ENCODE measurements around the gene PLEKHM2.

PLEKHM2 gene

GRCh38 chr1:15669074-15669473 is 15.0 kb upstream of the PLEKHM2 start:
- H3K27me3 ChIP-seq (ENCODE audit: control insufficient read depth, low read length): no peaks in the 10 kb centered on the region
- H3K4me3 ChIP-seq (ENCODE audit: low read length): no peak overlapping the region
- no peaks in the 10 kb centered on the region for H3K4me1 ChIP-seq (ENCODE audit: control insufficient read depth, low read length)
- H4K20me1 ChIP-seq (ENCODE audit: control insufficient read depth, insufficient read depth, low read depth, low read length): no peaks in the 10 kb centered on the region
- H3K9me2 ChIP-seq (replicated peaks; ENCODE audit: control insufficient read depth, low read length): no peaks in the 10 kb centered on the region
- no peaks in the 10 kb centered on the region for H3K36me3 ChIP-seq (ENCODE audit: control insufficient read depth, low read length)
- H3K9me3 ChIP-seq (ENCODE audit: control insufficient read depth, insufficient read depth, low read length): no peaks in the 10 kb centered on the region
- no peaks in the 10 kb centered on the region for H3K79me2 ChIP-seq (ENCODE audit: control insufficient read depth, low read length)
- TF ChIP-seq EZH2phosphoT487 (IDR thresholded peaks at IDR 0.05; ENCODE audit: borderline replicate concordance, low read length) (no peak), CTCF (IDR thresholded peaks at IDR 0.05; ENCODE audit: low read depth, low read length, poor library complexity, severe bottlenecking) (no peak)
- peaks cover 5% of the 10 kb centered on the region; the same call in 1 of the 2 replicates for H3F3A ChIP-seq (ENCODE audit: control insufficient read depth, insufficient read depth)
- no peak overlapping the region for H3K27ac ChIP-seq (ENCODE audit: low read depth, low read length)
- no peak overlapping the region for H3K4me2 ChIP-seq (ENCODE audit: low read length)

- Histone ChIP-seq H3K4me3 (ENCODE audit: low read length) (no peak overlapping the region), H3K27ac (ENCODE audit: low read depth, low read length) (no peak overlapping the region), H3K36me3 (ENCODE audit: control insufficient read depth, low read length) (no peaks in the 10 kb centered on the region), H3K79me2 (ENCODE audit: control insufficient read depth, low read length) (no peaks in the 10 kb centered on the region), H3K27me3 (ENCODE audit: control insufficient read depth, low read length) (no peaks in the 10 kb centered on the region), H3K4me2 (ENCODE audit: low read length) (no peak overlapping the region), H4K20me1 (ENCODE audit: control insufficient read depth, insufficient read depth, low read depth, low read length) (no peaks in the 10 kb centered on the region), H3K9me2 (replicated peaks; ENCODE audit: control insufficient read depth, low read length) (no peaks in the 10 kb centered on the region), H3K9me3 (ENCODE audit: control insufficient read depth, insufficient read depth, low read length) (no peaks in the 10 kb centered on the region), H3K4me1 (ENCODE audit: control insufficient read depth, low read length) (no peaks in the 10 kb centered on the region), H3F3A (ENCODE audit: control insufficient read depth, insufficient read depth) (peaks cover 5% of the 10 kb centered on the region; the same call in 1 of the 2 replicates)
- no peak for TF ChIP-seq CTCF (IDR thresholded peaks at IDR 0.05; ENCODE audit: low read depth, low read length, poor library complexity, severe bottlenecking)
- no peak for TF ChIP-seq EZH2phosphoT487 (IDR thresholded peaks at IDR 0.05; ENCODE audit: borderline replicate concordance, low read length)
Observed at GRCh38 chr1:15669864-15670263, 14.3 kb upstream of the PLEKHM2 start.

GRCh38 chr1:15671430-15671829 is 12.7 kb upstream of the PLEKHM2 start:
- H3K36me3 ChIP-seq (ENCODE audit: control insufficient read depth, low read length): no peaks in the 10 kb centered on the region
- no peaks in the 10 kb centered on the region for H4K20me1 ChIP-seq (ENCODE audit: control insufficient read depth, insufficient read depth, low read depth, low read length)
- no peaks in the 10 kb centered on the region for H3K9me2 ChIP-seq (replicated peaks; ENCODE audit: control insufficient read depth, low read length)
- H3F3A ChIP-seq (ENCODE audit: control insufficient read depth, insufficient read depth): peaks cover 5% of the 10 kb centered on the region; the same call in 1 of the 2 replicates
- no peak overlapping the region for H3K27ac ChIP-seq (ENCODE audit: low read depth, low read length)
- H3K4me3 ChIP-seq (ENCODE audit: low read length): no peak overlapping the region
- no peaks in the 10 kb centered on the region for H3K9me3 ChIP-seq (ENCODE audit: control insufficient read depth, insufficient read depth, low read length)
- no peak for TF ChIP-seq EZH2phosphoT487 (IDR thresholded peaks at IDR 0.05; ENCODE audit: borderline replicate concordance, low read length)
- TF ChIP-seq CTCF (IDR thresholded peaks at IDR 0.05; ENCODE audit: low read depth, low read length, poor library complexity, severe bottlenecking): no peak
- H3K4me1 ChIP-seq (ENCODE audit: control insufficient read depth, low read length): no peaks in the 10 kb centered on the region
- H3K4me2 ChIP-seq (ENCODE audit: low read length): no peak overlapping the region
- no peaks in the 10 kb centered on the region for H3K79me2 ChIP-seq (ENCODE audit: control insufficient read depth, low read length)
- no peaks in the 10 kb centered on the region for H3K27me3 ChIP-seq (ENCODE audit: control insufficient read depth, low read length)

Measured in DOHH2 (cell line).